Astrocyte (in vitro differentiated cells and primary cell): Measurements from ENCODE around the gene RPS6KA2. TPM values are rescaled to one million over a fixed set of nuclear protein-coding genes. Genes with fewer than 3 reads are reported as not detected.

Experiments
- DNase-seq: peaks from one replicate; pipeline ENCODE4 v3.0.0-alpha.2; 2010; ENCODE audit warnings: low read depth
- FAIRE-seq: peaks from 2 replicates; lab custom pipeline; 2011; peaks lifted over from hg19 to GRCh38; lab: Jason Lieb, UNC
- H2AFZ ChIP-seq: 2 replicates; pipeline ENCODE4 v1.6.0; 2012; ENCODE audit warnings: low read depth, low read length, inconsistent platforms
- H3K27ac ChIP-seq: 2 replicates; pipeline ENCODE4 v1.5.1; 2011; ENCODE audit warnings: low read depth, low read length, inconsistent platforms
- H3K27me3 ChIP-seq: 2 replicates; pipeline ENCODE4 v1.6.0; 2011; ENCODE audit warnings: low read length, inconsistent platforms; ENCODE audit not compliant: insufficient read depth
- H3K36me3 ChIP-seq: 2 replicates; pipeline ENCODE4 v1.5.1; 2011; ENCODE audit warnings: low read length, inconsistent platforms; ENCODE audit not compliant: insufficient read depth
- H3K4me1 ChIP-seq: 2 replicates; pipeline ENCODE4 v1.5.1; 2011; ENCODE audit warnings: low read length, inconsistent platforms; ENCODE audit not compliant: insufficient read depth
- H3K4me2 ChIP-seq: 2 replicates; pipeline ENCODE4 v1.6.0; 2012; ENCODE audit warnings: low read length, inconsistent platforms
- H3K4me3 ChIP-seq: 2 replicates; pipeline ENCODE4 v1.5.1; 2011; ENCODE audit warnings: low read depth, mild to moderate bottlenecking, low read length, inconsistent platforms; ENCODE audit not compliant: insufficient read depth
- H3K79me2 ChIP-seq: 2 replicates; pipeline ENCODE4 v1.6.0; 2012; ENCODE audit warnings: mild to moderate bottlenecking, low read length, inconsistent platforms; ENCODE audit not compliant: insufficient read depth
- H3K9ac ChIP-seq: 2 replicates; pipeline ENCODE4 v1.6.0; 2012; ENCODE audit warnings: mild to moderate bottlenecking, low read length, inconsistent platforms
- H3K9me3 ChIP-seq: 2 replicates; pipeline ENCODE4 v1.5.1; 2012; ENCODE audit warnings: low read depth, mild to moderate bottlenecking, low read length, inconsistent platforms; ENCODE audit not compliant: insufficient read depth
- H4K20me1 ChIP-seq: 2 replicates; pipeline ENCODE4 v1.6.0; 2012; ENCODE audit warnings: low read length, inconsistent platforms; ENCODE audit not compliant: insufficient read depth
- H3K27ac Mint-ChIP-seq: one replicate; pipeline ENCODE4 v1.8.0; 2021; ENCODE audit warnings: mild to moderate bottlenecking, mixed read lengths; ENCODE audit not compliant: unreplicated experiment
- H3K27me3 Mint-ChIP-seq: one replicate; pipeline ENCODE4 v1.8.0; 2021; ENCODE audit warnings: low read depth, mixed read lengths; ENCODE audit not compliant: unreplicated experiment
- H3K36me3 Mint-ChIP-seq: one replicate; pipeline ENCODE4 v1.8.0; 2021; ENCODE audit warnings: low read depth, mixed read lengths; ENCODE audit not compliant: unreplicated experiment
- H3K4me1 Mint-ChIP-seq: one replicate; pipeline ENCODE4 v1.8.0; 2021; ENCODE audit warnings: low read depth, mixed read lengths; ENCODE audit not compliant: unreplicated experiment
- H3K4me3 Mint-ChIP-seq: one replicate; pipeline ENCODE4 v1.8.0; 2021; ENCODE audit warnings: mild to moderate bottlenecking, moderate library complexity, mixed read lengths; ENCODE audit not compliant: unreplicated experiment
- H3K9me3 Mint-ChIP-seq: one replicate; pipeline ENCODE4 v1.8.0; 2021; ENCODE audit warnings: mild to moderate bottlenecking, mixed read lengths; ENCODE audit not compliant: unreplicated experiment
- EZH2 ChIP-seq: IDR thresholded peaks from 2 replicates; pipeline ENCODE4 v1.6.1; 2012; ENCODE audit warnings: mild to moderate bottlenecking, low read length, inconsistent platforms; ENCODE audit not compliant: insufficient read depth
- total RNA-seq: library from RNA; stranded (reverse); gene quantifications from 2 replicates; pipeline ENCODE4 v1.2.1, GENCODE V29; 2021
- TF ChIP-seq, protein P1 (sequence below): IDR thresholded peaks from 2 replicates; pipeline ENCODE4 v1.5.1; 2011; ENCODE audit warnings: low read depth, mild to moderate bottlenecking, inconsistent platforms, low read length, moderate library complexity; ENCODE audit not compliant: insufficient read depth

Gene RPS6KA2
- total RNA-seq, 1 donor from 2014 or later: 33.5 TPM

DNA sequence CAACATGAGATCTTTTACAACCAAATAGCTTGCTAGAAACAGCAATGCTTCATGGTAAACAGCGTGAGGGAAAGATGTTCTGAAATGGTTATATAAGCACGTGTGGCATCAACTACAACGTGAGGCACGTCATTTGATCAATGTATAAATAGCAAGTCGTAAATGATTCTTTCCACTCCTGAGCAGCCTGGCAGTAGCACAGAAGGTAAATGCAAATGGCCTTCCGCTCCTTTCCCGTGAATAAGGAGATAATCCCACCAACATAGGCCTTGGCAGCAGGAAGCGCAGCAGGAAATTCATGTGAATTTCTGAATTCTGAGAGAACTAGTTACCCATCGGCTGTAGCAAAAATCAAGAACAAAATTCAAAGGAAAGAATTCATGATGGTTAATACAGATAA, 17.0 kb downstream of the RPS6KA2 start:
- no peaks in the 10 kb centered on the region for H3K9me3 Mint-ChIP-seq
- H3K4me1 Mint-ChIP-seq: peaks cover 12% of the 10 kb centered on the region
- H3K27me3 Mint-ChIP-seq: no peaks in the 10 kb centered on the region
- DNase-seq: no peak
- no peaks in the 10 kb centered on the region for H3K9me3 ChIP-seq
- no peaks in the 10 kb centered on the region for H3K27me3 ChIP-seq
- TF ChIP-seq EZH2: no peak
- TF ChIP-seq, protein P1, sequence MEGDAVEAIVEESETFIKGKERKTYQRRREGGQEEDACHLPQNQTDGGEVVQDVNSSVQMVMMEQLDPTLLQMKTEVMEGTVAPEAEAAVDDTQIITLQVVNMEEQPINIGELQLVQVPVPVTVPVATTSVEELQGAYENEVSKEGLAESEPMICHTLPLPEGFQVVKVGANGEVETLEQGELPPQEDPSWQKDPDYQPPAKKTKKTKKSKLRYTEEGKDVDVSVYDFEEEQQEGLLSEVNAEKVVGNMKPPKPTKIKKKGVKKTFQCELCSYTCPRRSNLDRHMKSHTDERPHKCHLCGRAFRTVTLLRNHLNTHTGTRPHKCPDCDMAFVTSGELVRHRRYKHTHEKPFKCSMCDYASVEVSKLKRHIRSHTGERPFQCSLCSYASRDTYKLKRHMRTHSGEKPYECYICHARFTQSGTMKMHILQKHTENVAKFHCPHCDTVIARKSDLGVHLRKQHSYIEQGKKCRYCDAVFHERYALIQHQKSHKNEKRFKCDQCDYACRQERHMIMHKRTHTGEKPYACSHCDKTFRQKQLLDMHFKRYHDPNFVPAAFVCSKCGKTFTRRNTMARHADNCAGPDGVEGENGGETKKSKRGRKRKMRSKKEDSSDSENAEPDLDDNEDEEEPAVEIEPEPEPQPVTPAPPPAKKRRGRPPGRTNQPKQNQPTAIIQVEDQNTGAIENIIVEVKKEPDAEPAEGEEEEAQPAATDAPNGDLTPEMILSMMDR: no peak
- no peak overlapping the region for H3K4me3 ChIP-seq
- peaks cover 5% of the 10 kb centered on the region for H3K4me1 ChIP-seq
- no peak overlapping the region for H3K4me3 Mint-ChIP-seq
- no peaks in the 10 kb centered on the region for H4K20me1 ChIP-seq
- H3K36me3 ChIP-seq: no peaks in the 10 kb centered on the region
- H3K27ac Mint-ChIP-seq: no peak overlapping the region
- H3K9ac ChIP-seq: no peak overlapping the region
- H3K4me2 ChIP-seq: no peak overlapping the region
- H2AFZ ChIP-seq: no peak overlapping the region
- H3K36me3 Mint-ChIP-seq: peaks cover 6% of the 10 kb centered on the region
- FAIRE-seq: no peak
- no peak overlapping the region for H3K27ac ChIP-seq
- peaks cover 76% of the 10 kb centered on the region for H3K79me2 ChIP-seq

DNA sequence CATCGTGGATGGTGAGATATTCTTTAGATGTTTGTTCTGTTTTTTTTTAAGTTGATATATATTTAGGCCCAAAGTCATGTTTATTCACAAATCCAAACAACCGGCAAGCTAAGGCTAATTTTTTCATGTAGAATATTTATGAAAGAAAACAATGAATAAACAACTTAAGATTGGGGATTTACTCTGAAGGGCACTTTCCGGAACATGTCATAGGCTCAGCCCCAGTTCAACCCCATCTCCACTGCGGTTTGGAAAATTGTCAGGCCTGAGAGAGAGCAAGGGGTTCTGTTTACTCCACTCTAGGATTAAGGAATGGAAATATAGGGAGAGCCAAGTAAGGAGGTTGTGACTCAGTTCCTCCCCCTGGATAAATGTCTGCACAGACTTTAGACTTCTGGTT, 18.3 kb downstream of the RPS6KA2 start:
- Mint-ChIP-seq H3K36me3 (peaks cover 5% of the 10 kb centered on the region), H3K27ac (no peak overlapping the region), H3K27me3 (no peaks in the 10 kb centered on the region), H3K4me3 (no peak overlapping the region), H3K4me1 (peaks cover under 1% of the 10 kb centered on the region), H3K9me3 (no peaks in the 10 kb centered on the region)
- Histone ChIP-seq H2AFZ (no peak overlapping the region), H4K20me1 (no peaks in the 10 kb centered on the region), H3K27me3 (no peaks in the 10 kb centered on the region), H3K27ac (no peak overlapping the region), H3K9me3 (no peaks in the 10 kb centered on the region), H3K79me2 (peaks cover 69% of the 10 kb centered on the region), H3K4me1 (no peaks in the 10 kb centered on the region), H3K36me3 (no peaks in the 10 kb centered on the region), H3K4me2 (no peak overlapping the region), H3K4me3 (no peak overlapping the region), H3K9ac (no peak overlapping the region)
- TF ChIP-seq, protein P1: no peak
- TF ChIP-seq EZH2: no peak
- FAIRE-seq: no peak
- no peak for DNase-seq

DNA sequence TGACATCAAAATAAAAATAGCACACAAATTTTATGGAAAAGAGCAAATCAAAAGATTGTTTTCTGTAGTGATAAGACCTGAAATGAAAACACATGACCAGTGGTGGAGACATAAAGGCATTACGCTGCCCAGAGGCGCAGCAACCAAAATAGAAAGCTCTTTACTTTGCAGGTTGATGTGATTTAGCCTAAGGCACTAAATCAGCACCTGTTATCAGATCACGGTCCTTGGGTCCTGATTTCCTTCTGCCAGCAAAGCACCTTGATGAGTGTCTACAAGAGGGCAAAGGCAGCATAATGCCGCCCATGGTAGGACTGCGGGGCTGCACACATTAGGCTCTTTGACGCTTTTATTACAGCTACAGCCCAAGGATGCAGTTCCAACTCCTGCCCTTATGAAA, 21.3 kb downstream of the RPS6KA2 start:
- H3K27ac Mint-ChIP-seq: no peak overlapping the region
- no peaks in the 10 kb centered on the region for H3K36me3 ChIP-seq
- no peak overlapping the region for H3K27ac ChIP-seq
- H3K27me3 ChIP-seq: no peaks in the 10 kb centered on the region
- H3K79me2 ChIP-seq: peaks cover 65% of the 10 kb centered on the region
- H4K20me1 ChIP-seq: no peaks in the 10 kb centered on the region
- H3K4me1 Mint-ChIP-seq: peaks cover 7% of the 10 kb centered on the region
- no peaks in the 10 kb centered on the region for H3K27me3 Mint-ChIP-seq
- no peak overlapping the region for H3K4me3 Mint-ChIP-seq
- no peak overlapping the region for H3K4me3 ChIP-seq
- no peak overlapping the region for H2AFZ ChIP-seq
- FAIRE-seq (no peak), DNase-seq (no peak)
- peaks cover 14% of the 10 kb centered on the region for H3K36me3 Mint-ChIP-seq
- no peak for TF ChIP-seq EZH2
- TF ChIP-seq, protein P1: no peak
- H3K4me2 ChIP-seq: no peak overlapping the region
- H3K9me3 Mint-ChIP-seq: no peaks in the 10 kb centered on the region
- no peak overlapping the region for H3K9ac ChIP-seq
- H3K4me1 ChIP-seq: peaks cover 4% of the 10 kb centered on the region
- peaks cover 4% of the 10 kb centered on the region for H3K9me3 ChIP-seq
